ENCODE results near the gene MTM1.

GRCh38 chrX:150573702-150574101 is 5.3 kb downstream of the MTM1 start:
- TF ChIP-seq CTCF (IDR thresholded peaks at IDR 0.05) (no peak), EP300 (IDR thresholded peaks at IDR 0.05; ENCODE audit: borderline replicate concordance in 1 of 2, low read depth in 1 of 2, low read length in 1 of 2) (no peak)
